B cell (primary cell): Measurements from ENCODE around the gene DYNLT2. TPM values are rescaled to one million over a fixed set of nuclear protein-coding genes. Genes with fewer than 3 reads are reported as not detected.

ENCODE experiments used
- ATAC-seq: fragments of 200-7000 bp; cut with Tn5 transposase; one replicate; pipeline ENCODE4 v1.10.0; 2021; ENCODE audit warnings: low read depth, mild to moderate bottlenecking, moderate number of reproducible peaks, moderate library complexity
- CTCF ChIA-PET: fragments of 350-600 bp; sonication (Branson Sonifier 250); formaldehyde crosslinking; loops from one replicate; lab custom pipeline; 2021; ENCODE audit warnings: antibody characterized with exemption, inconsistent platforms; lab: Charles Lee
- POLR2A ChIA-PET: fragments of 350-600 bp; sonication (Branson Sonifier 250); formaldehyde crosslinking; loops from one replicate; lab custom pipeline; 2021; ENCODE audit warnings: antibody characterized with exemption; lab: Charles Lee
- DNase-seq: peaks from one replicate; pipeline ENCODE4 v3.0.0; 2013
- H2AFZ ChIP-seq: 2 replicates; pipeline ENCODE4 v1.6.1; 2012; ENCODE audit warnings: mild to moderate bottlenecking, low read depth, low read length; ENCODE audit not compliant: insufficient read depth, poor library complexity, severe bottlenecking
- H3K27ac ChIP-seq, 2 donors: 1 replicate in 1 of 2; 2 replicates in 1 of 2; pipeline ENCODE4 v1.5.1; 2012 to 2013; ENCODE audit warnings: low read length in 2 of 2, mild to moderate bottlenecking in 2 of 2, moderate library complexity in 1 of 2
- H3K27me3 ChIP-seq, 4 experiments: fragments of 200-600 bp in 1 of 4; sonication (generic) in 1 of 4; replicated peaks in 1 of 4; 1 replicate in 2 of 4; 2 replicates in 2 of 4; pipeline versions ENCODE4 v1.6.1 to v1.7.0; 2013 to 2016; ENCODE audit warnings: low read length in 3 of 4, mild to moderate bottlenecking in 2 of 4, mixed read lengths in 1 of 4, moderate library complexity in 1 of 4; ENCODE audit not compliant: insufficient read depth in 4 of 4, control insufficient read depth in 3 of 4; ENCODE audit errors: control extremely low read depth in 1 of 4
- H3K36me3 ChIP-seq, 2 experiments: replicated peaks in 1 of 2; 1 replicate in 1 of 2; 2 replicates in 1 of 2; pipeline versions ENCODE4 v1.6.1 to v1.7.1; 2013; ENCODE audit warnings: low read length in 1 of 2; ENCODE audit not compliant: insufficient read depth in 2 of 2, control insufficient read depth in 1 of 2; ENCODE audit errors: control extremely low read depth in 1 of 2, extremely low read depth in 1 of 2
- H3K4me1 ChIP-seq, 2 donors: fragments of 200-600 bp in 1 of 2; sonication (generic) in 1 of 2; 1 replicate in 1 of 2; 2 replicates in 1 of 2; pipeline versions ENCODE4 v1.5.1 to v1.6.1; 2013 to 2017; ENCODE audit warnings: low read length in 2 of 2; ENCODE audit not compliant: control insufficient read depth in 2 of 2, insufficient read depth in 2 of 2
- H3K4me2 ChIP-seq: replicated peaks from 2 replicates; pipeline ENCODE3; 2012; ENCODE audit warnings: mild to moderate bottlenecking, low read depth, low read length; ENCODE audit not compliant: poor library complexity, severe bottlenecking
- H3K4me3 ChIP-seq, 5 experiments: fragments of 200-600 bp in 1 of 5; sonication (generic) in 1 of 5; 1 replicate in 3 of 5; 2 replicates in 2 of 5; pipeline versions ENCODE4 v1.5.1 to v1.7.0; 2011 to 2016; ENCODE audit warnings: low read length in 4 of 5, mild to moderate bottlenecking in 4 of 5, low read depth in 2 of 5, control low read depth in 1 of 5, moderate library complexity in 1 of 5; ENCODE audit not compliant: insufficient read depth in 1 of 5; ENCODE audit errors: control extremely low read depth in 1 of 5, extremely low read depth in 1 of 5
- H3K79me2 ChIP-seq: fragments of 200-600 bp; sonication (generic); one replicate; pipeline ENCODE4 v1.6.0; 2016; ENCODE audit warnings: low read length; ENCODE audit not compliant: control insufficient read depth, insufficient read depth
- H3K9ac ChIP-seq: fragments of 200-600 bp; sonication (generic); 2 replicates; pipeline ENCODE4 v1.6.1; 2017; ENCODE audit warnings: mild to moderate bottlenecking, low read length, moderate library complexity
- H3K9me3 ChIP-seq, 3 donors: one replicate each; pipeline versions ENCODE4 v1.6.1 to v1.7.1; 2013; ENCODE audit warnings: low read length in 2 of 3; ENCODE audit not compliant: control insufficient read depth in 2 of 3, insufficient read depth in 1 of 3; ENCODE audit errors: control extremely low read depth in 1 of 3
- H4K20me1 ChIP-seq: 2 replicates; pipeline ENCODE4 v1.6.0; 2012; ENCODE audit warnings: mild to moderate bottlenecking, low read length; ENCODE audit not compliant: insufficient read depth, control insufficient read depth, poor library complexity, severe bottlenecking
- H3K27ac Mint-ChIP-seq: one replicate; pipeline ENCODE4 v1.8.0; 2021; ENCODE audit warnings: mixed read lengths
- H3K27me3 Mint-ChIP-seq: one replicate; pipeline ENCODE4 v1.8.0; 2021; ENCODE audit warnings: mixed read lengths
- H3K4me1 Mint-ChIP-seq: one replicate; pipeline ENCODE4 v1.8.0; 2021; ENCODE audit warnings: mixed read lengths
- H3K4me3 Mint-ChIP-seq: one replicate; pipeline ENCODE4 v1.8.0; 2021; ENCODE audit warnings: mixed read lengths
- H3K9me3 Mint-ChIP-seq: one replicate; pipeline ENCODE4 v1.8.0; 2022; ENCODE audit warnings: mixed read lengths; ENCODE audit not compliant: insufficient read depth
- CTCF ChIP-seq: fragments of 200-600 bp; IDR thresholded peaks from one replicate; pipeline ENCODE4 v1.8.0; 2022; ENCODE audit warnings: antibody characterized with exemption, mild to moderate bottlenecking
- EZH2 ChIP-seq: IDR thresholded peaks from 2 replicates; pipeline ENCODE4 v1.6.1; 2012; ENCODE audit warnings: borderline replicate concordance, low read depth, mild to moderate bottlenecking, moderate library complexity, low read length; ENCODE audit not compliant: insufficient read depth, poor library complexity, severe bottlenecking
- WGBS: methylation state at CpG from one replicate; pipeline ENCODE4 v1.1.5; 2013; ENCODE audit warnings: missing lambda C conversion rate; ENCODE audit not compliant: insufficient coverage; 5-methylcytosine and 5-hydroxymethylcytosine counted together
- intact Hi-C: fragments of 100-400 bp; cut with micrococcal nuclease; formaldehyde crosslinking; loops from one replicate; pipeline ENCODE4 v1.10.0; 2022
- polyA plus RNA-seq: library from polyadenylated mRNA; depleted of rRNA; stranded (reverse); fragments of >200 nt; gene quantifications from 2 replicates; pipeline ENCODE4 v1.2.3, GENCODE V29; 2012
- total RNA-seq, 2 donors: library from RNA; stranded (reverse); fragments of 120-200 nt in 1 of 2; gene quantifications; 1 replicate in 1 of 2; 2 replicates in 1 of 2; pipeline versions ENCODE4 v1.2.3 to v1.2.4, GENCODE V29; 2013 to 2022

Gene DYNLT2
- total and polyA plus RNA-seq, 2 donors (not counting 1 experiment from before 2014, with no cell fraction given): 2.4 to 7.2 TPM

GRCh38 chr6:169741344-169741743, 10.0 kb downstream of the DYNLT2 start:
- no peak for ATAC-seq
- peaks cover 4% of the 10 kb centered on the region for H3K9me3 Mint-ChIP-seq
- no peak overlapping the region for H3K4me3 Mint-ChIP-seq
- H3K4me1 ChIP-seq: no peaks in the 10 kb centered on the region
- H3K4me1 Mint-ChIP-seq: no peaks in the 10 kb centered on the region
- no peak overlapping the region for H2AFZ ChIP-seq
- no peak for TF ChIP-seq CTCF
- no peak for TF ChIP-seq EZH2
- H3K9ac ChIP-seq: no peak overlapping the region
- no peak for DNase-seq
- H3K36me3 ChIP-seq: no peaks in the 10 kb centered on the region
- ChIA-PET CTCF (no interaction called here), POLR2A (no interaction called here)
- no peak overlapping the region for H3K4me3 ChIP-seq
- H4K20me1 ChIP-seq: no peaks in the 10 kb centered on the region
- H3K27ac Mint-ChIP-seq: no peak overlapping the region
- no peak overlapping the region for H3K27ac ChIP-seq
- peaks cover 0 to 4% (median 0%) of the 10 kb centered on the region in 4 experiments for H3K27me3 ChIP-seq
- H3K4me2 ChIP-seq: no peak overlapping the region
- no peaks in the 10 kb centered on the region for H3K27me3 Mint-ChIP-seq
- intact Hi-C loops: no loop called here
- H3K9me3 ChIP-seq: peaks cover 0 to 5% (median 0%) of the 10 kb centered on the region in 3 donors
- H3K79me2 ChIP-seq: no peaks in the 10 kb centered on the region

GRCh38 chr6:169738976-169739529, 12.3 kb downstream of the DYNLT2 start:
- H3K4me3 Mint-ChIP-seq: no peak overlapping the region
- no peak for TF ChIP-seq EZH2
- no peak for TF ChIP-seq CTCF
- peaks cover 10% of the 10 kb centered on the region for H3K27me3 Mint-ChIP-seq
- POLR2A ChIA-PET: no interaction called here
- Histone ChIP-seq H3K9me3 (no peaks in the 10 kb centered on the region), H3K4me3 (no peak overlapping the region), H3K4me2 (no peak overlapping the region), H3K4me1 (no peaks in the 10 kb centered on the region), H3K27ac (no peak overlapping the region), H3K36me3 (no peaks in the 10 kb centered on the region), H3K9ac (no peak overlapping the region), H4K20me1 (no peaks in the 10 kb centered on the region), H3K27me3 (peaks cover 0 to 5% (median 3%) of the 10 kb centered on the region in 4 experiments), H3K79me2 (no peaks in the 10 kb centered on the region), H2AFZ (no peak overlapping the region)
- H3K9me3 Mint-ChIP-seq: no peaks in the 10 kb centered on the region
- CTCF ChIA-PET: interaction anchor here (0.8 kb wide), 1 partner anchor 12 kb away, joined by 3 read pairs; no protein-coding TSS in a partner anchor
- no peak overlapping the region for H3K27ac Mint-ChIP-seq
- no CpG with 5 or more reads among the region's 2 CpGs for WGBS
- DNase-seq: no peak
- H3K4me1 Mint-ChIP-seq: no peaks in the 10 kb centered on the region
- ATAC-seq: no peak
- intact Hi-C loops: no loop called here
